GM18519 (cell line): ENCODE data around the gene CHMP3.
"Not testable (repeated sequence)": the region's sequence is repeated elsewhere in the genome, so short reads cannot be mapped to it uniquely, and the experiment has no call there.

Experiments used
- ATAC-seq: cut with Tn5 transposase; IDR thresholded peaks from one replicate; pipeline ENCODE4 v1.9.1; 2021; ENCODE audit warnings: mild to moderate bottlenecking, moderate library complexity; ENCODE audit not compliant: unreplicated experiment, low FRiP score

Gene CHMP3

DNA sequence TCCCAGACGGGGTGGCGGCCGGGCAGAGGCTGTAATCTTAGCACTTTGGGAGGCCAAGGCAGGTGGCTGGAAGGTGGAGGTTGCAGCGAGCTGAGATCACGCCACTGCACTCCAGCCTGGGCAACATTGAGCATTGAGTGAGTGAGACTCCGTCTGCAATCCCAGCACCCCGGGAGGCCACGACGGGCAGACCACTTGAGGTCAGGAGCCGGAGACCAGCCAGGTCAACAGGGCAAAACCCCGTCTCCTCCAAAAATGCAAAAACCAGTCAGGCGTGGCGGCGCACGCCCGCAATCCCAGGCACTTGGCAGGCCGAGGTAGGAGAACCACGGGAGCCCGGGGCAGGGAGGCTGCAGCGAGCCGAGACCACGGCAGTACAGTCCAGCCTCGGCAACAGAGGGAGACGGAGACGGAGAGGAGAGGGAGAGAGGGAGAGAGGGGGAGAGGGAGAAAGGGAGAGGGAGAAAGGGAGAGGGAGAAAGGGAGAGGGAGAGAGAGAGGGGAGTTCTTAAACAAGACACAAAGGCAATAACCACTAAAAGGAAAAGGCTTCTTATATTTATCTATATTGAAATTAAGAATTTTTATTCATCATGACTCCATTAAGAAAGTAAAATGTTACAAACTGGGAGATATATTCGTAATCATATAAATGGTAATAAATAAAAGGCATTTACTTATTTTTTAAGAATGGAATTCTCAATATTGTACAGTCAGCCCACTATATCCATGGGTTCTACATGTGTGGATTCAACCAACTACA lies 13.1 kb downstream of the CHMP3 start:
- not testable (repeated sequence) for ATAC-seq

DNA sequence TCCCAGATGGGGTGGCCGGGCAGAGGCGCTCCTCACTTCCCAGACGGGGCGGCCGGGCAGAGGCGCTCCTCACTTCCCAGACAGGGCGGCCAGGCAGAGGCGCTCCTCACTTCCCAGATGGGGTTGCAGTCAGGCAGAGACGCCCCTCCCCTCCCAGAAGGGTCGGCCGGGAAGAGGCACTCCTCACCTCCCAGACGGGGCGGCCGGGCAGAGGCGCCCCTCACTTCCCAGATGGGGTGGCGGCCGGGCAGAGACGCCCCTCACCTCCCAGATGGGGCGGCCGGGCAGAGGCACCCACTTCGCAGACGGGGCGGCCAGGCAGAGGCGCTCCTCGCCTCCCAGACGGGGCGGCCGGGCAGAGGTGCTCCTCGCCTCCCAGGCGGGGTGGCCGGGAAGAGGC lies 13.8 kb downstream of the CHMP3 start:
- not testable (repeated sequence) for ATAC-seq

DNA sequence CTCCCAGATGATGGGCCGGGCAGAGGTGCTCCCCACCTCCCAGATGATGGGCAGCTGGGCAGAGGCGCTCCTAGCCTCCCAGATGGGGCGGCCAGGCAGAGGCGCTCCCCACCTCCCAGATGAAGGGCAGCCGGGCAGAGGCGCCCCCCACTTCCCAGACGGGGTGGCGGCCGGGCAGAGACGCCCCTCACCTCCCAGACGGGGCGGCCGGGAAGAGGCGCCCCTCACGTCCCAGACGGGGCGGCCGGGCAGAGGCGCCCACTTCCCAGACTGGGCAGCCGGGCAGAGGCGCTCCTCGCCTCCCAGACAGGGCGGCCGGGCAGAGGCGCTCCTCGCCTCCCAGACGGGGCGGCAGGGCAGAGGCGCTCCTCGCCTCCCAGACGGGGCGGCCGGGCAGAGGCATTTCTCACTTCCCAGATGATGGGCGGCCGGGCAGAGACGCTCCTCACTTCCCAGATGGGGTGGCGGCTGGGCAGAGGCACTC lies 14.3 kb downstream of the CHMP3 start:
- not testable (repeated sequence) for ATAC-seq

GRCh38 chr2:86548165-86548912 lies 14.9 kb downstream of the CHMP3 start:
- not testable (repeated sequence) for ATAC-seq

- ATAC-seq: not testable (repeated sequence)
Measured at GRCh38 chr2:86545296-86545924, 17.8 kb downstream of the CHMP3 start.

DNA sequence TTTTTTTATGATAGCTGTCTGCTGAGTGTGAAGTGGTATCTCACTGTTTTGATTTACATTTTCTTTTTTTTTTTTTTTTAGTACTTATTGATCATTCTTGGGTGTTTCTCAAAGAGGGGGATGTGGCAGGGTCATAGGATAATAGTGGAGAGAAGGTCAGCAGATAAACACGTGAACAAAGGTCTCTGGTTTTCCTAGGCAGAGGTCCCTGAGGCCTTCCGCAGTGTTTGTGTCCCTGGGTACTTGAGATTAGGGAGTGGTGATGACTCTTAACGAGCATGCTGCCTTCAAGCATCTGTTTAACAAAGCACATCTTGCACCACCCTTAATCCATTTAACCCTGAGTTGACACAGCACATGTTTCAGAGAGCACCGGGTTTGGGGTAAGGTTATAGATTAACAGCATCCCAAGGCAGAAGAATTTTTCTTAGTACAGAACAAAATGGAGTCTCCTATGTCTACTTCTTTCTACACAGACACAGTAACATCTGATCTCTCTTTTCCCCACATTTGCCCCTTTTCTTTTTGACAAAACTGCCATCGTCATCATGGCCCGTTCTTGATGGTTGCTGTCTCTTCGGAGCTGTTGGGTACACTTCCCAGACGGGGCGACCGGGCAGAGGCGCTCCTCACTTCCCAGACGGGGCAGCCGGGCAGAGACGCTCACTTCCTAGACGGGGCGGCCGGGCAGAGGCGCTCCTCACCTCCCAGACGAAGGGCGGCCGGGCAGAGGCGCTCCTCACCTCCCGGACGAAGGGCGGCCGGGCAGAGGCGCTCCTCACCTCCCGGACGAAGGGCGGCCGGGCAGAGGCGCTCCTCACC lies 18.8 kb downstream of the CHMP3 start:
- ATAC-seq: not testable (repeated sequence)

- no peak for ATAC-seq
Measured at GRCh38 chr2:86543793-86544192, 19.4 kb downstream of the CHMP3 start.

GRCh38 chr2:86543335-86543734 lies 19.9 kb downstream of the CHMP3 start:
- no peak for ATAC-seq

DNA sequence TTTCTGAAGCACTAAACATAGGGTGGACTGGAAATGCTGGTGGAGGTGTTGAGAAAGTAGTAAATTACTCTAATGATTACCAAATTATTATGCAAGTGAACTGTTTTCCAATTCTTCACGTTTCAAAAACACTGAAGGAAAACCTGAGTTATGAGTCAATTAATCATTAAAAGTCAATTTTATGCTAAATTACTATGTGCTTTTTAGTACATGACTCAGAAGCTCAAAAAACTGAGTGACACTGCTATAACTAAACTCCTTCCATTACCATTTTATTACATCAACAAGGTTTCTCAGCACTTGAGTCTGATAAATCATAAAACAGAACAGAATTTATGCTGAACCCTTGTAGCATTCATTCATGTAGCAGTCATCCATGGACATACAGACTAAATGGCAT lies 20.4 kb downstream of the CHMP3 start:
- no peak for ATAC-seq

- ATAC-seq: no peak
Measured at GRCh38 chr2:86541334-86541733, 21.9 kb downstream of the CHMP3 start.

GRCh38 chr2:86533589-86533988 lies 29.7 kb downstream of the CHMP3 start:
- no peak for ATAC-seq

DNA sequence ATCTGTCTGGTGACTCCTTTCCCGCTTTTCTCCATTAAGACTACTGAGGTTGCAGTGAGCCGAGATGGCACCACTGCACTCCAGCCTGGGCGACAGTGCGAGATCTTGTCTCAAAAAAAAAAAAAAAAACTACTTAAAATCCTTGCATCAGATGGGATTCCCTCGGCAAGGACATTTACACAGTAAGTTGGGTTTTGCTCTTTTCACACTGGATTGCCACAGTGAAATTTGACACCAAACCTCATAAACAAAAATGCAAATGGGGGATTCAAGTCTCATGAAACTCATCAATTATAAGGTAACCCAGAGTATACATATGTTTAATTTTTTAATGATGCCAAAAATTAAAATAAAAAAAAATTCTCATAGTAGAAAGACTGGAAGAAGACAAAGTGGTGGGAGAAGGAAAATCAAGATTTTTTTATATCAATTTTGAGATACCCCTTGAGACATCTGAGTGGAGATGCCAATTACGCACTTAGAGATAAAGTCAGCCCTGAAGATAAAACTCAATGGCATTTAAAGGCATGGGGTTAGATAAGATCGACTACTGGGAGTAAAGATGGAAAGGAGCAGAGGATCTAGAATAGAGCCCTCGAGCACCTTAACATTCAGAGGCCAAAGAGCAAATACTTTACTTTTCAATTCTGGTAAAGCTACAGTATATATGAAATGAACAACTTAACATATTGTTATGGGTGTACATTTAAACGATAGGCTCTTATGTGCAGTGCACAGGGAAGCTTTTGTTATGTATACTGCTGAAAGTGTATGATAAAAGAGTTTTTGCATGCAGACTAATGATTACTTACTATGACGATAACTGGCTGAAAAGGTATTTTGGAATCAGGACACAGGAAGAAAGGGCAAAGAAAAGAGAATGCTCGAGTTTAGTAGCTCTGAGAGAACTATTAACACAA lies 37.6 kb downstream of the CHMP3 start:
- no peak for ATAC-seq

DNA sequence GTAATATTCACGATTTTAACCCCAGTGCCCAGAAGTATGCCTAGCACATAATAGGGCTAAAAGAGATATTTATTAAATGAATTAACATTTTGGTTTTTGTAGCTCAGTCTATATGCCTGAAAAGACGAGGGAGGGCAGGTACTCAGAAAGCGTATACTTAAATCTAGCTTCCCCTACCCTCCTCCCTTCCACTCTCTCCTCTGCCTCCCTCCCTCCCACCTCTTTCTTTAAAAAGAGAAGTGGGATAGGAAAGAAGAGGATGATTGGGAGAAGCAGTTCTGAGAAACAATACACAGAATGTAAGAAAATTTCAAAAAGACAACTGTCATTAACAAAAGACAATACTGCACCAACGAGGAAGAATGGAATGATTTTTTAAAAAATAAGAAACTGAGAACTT lies 39.8 kb downstream of the CHMP3 start:
- no peak for ATAC-seq

- no peak for ATAC-seq
Measured at GRCh38 chr2:86522711-86523110, 40.5 kb downstream of the CHMP3 start.

GRCh38 chr2:86521922-86522321 lies 41.3 kb downstream of the CHMP3 start:
- ATAC-seq: no peak

DNA sequence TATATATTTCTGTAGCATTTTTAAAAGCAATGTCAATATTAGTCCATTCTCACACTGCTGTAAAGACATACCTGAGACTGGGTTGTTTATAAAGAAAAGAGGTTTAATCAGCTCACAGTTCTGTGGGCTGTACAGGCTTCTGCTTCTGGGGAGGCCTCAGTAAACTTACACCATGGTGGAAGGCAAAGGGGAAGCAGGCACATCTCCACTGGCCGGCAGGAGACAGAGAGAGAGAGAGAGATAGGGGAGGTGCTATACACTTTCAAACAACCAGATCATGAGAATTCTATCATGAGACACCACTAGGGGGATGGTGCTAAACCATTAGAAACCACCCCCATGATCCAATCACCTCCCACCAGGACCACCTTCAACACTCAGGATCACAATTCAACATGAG lies 43.1 kb downstream of the CHMP3 start:
- ATAC-seq: no peak

- no peak for ATAC-seq
Measured at GRCh38 chr2:86519349-86519748, 43.9 kb downstream of the CHMP3 start.

GRCh38 chr2:86518481-86518880 lies 44.8 kb downstream of the CHMP3 start:
- no peak for ATAC-seq

- no peak for ATAC-seq
Measured at GRCh38 chr2:86513948-86514660, 49.1 kb downstream of the CHMP3 start.
